Ascending aorta (tissue), 2 donors: ENCODE data around the gene KIF25. TPM values are rescaled to one million over a fixed set of nuclear protein-coding genes. Genes with fewer than 3 reads are reported as not detected.

ENCODE experiments used
- DNase-seq, 2 donors: peaks; one replicate each; pipeline ENCODE4 v3.0.0-alpha.2; 2019; ENCODE audit warnings: low spot score in 2 of 2
- H3K27ac ChIP-seq, 2 donors: fragments of 200-600 bp; sonication (generic); one replicate each; pipeline ENCODE4 v1.5.1; 2016 to 2017; ENCODE audit warnings: mild to moderate bottlenecking in 1 of 2
- H3K27me3 ChIP-seq: fragments of 200-600 bp; sonication (generic); one replicate; pipeline ENCODE4 v1.5.1; 2017
- H3K36me3 ChIP-seq, 2 donors: fragments of 200-600 bp; sonication (generic); one replicate each; pipeline ENCODE4 v1.5.1; 2016
- H3K4me1 ChIP-seq, 2 donors: fragments of 200-600 bp; sonication (generic); one replicate each; pipeline ENCODE4 v1.5.1; 2016 to 2017; ENCODE audit warnings: mild to moderate bottlenecking in 1 of 2
- H3K4me3 ChIP-seq, 2 donors: fragments of 200-600 bp; sonication (generic); one replicate each; pipeline ENCODE4 v1.5.1; 2016 to 2017; ENCODE audit warnings: mild to moderate bottlenecking in 1 of 2
- H3K9me3 ChIP-seq, 2 donors: fragments of 200-600 bp; sonication (generic); one replicate each; pipeline ENCODE4 v1.5.1; 2016
- intact Hi-C: fragments of 100-400 bp; cut with DNase I; formaldehyde crosslinking; loops from one replicate; pipeline ENCODE4 v1.15.1; 2023
- total RNA-seq: library from RNA; depleted of rRNA; stranded (reverse); fragments of >200 nt; gene quantifications from one replicate; pipeline ENCODE4 v1.1.0, GENCODE V29; 2016
- TF ChIP-seq, protein P1 (sequence below), 3 experiments: fragments of 200-600 bp in 2 of 3; fragments of 450-650 bp in 1 of 3; sonication (generic) in 2 of 3; IDR thresholded peaks; one replicate each; pipeline ENCODE4 v1.5.1; 2016 to 2019; ENCODE audit warnings: antibody characterized with exemption in 3 of 3, mild to moderate bottlenecking in 1 of 3, moderate library complexity in 1 of 3

Gene KIF25
- total RNA-seq, 1 donor from 2014 or later, result not detected

DNA sequence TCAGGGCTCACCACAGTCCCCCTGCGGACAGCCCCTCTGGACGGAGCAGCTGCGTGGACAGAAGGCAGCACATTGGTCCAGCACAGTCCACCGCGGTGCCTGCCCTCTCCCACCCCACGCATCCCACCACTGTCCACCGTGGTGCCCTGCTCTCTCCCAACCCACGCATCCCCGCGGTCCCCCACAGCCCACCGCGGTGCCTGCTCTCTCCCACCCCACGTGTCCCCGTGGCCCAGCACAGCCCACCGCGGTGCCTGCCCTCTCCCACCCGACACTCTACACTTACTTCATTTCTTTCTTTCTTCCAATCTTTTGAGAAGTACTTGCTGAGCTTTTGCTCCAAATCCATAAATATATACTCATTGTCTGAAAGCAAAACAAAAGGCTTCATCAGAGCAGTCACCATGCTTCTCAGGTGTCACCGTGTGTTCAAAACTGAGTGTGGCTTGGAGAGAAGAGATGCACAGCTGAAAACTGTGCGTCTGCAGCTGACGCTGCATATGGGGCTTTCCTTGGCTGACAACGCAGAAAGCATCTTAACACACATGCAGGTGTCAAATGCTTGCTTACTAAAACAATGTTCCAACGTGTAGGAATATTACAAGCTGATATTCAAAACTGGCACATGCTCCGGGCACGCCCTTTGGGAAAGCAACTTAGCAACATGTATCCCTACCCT lies 69.7 kb downstream of the KIF25 start:
- no peaks in the 10 kb centered on the region for H3K4me1 ChIP-seq
- H3K36me3 ChIP-seq, result no peaks in the 10 kb centered on the region
- H3K9me3 ChIP-seq, result no peaks in the 10 kb centered on the region
- no peak for DNase-seq
- H3K27ac ChIP-seq, result no peak overlapping the region
- TF ChIP-seq, protein P1, sequence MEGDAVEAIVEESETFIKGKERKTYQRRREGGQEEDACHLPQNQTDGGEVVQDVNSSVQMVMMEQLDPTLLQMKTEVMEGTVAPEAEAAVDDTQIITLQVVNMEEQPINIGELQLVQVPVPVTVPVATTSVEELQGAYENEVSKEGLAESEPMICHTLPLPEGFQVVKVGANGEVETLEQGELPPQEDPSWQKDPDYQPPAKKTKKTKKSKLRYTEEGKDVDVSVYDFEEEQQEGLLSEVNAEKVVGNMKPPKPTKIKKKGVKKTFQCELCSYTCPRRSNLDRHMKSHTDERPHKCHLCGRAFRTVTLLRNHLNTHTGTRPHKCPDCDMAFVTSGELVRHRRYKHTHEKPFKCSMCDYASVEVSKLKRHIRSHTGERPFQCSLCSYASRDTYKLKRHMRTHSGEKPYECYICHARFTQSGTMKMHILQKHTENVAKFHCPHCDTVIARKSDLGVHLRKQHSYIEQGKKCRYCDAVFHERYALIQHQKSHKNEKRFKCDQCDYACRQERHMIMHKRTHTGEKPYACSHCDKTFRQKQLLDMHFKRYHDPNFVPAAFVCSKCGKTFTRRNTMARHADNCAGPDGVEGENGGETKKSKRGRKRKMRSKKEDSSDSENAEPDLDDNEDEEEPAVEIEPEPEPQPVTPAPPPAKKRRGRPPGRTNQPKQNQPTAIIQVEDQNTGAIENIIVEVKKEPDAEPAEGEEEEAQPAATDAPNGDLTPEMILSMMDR (IDR thresholded peaks at IDR 0.05), result no peak
- no peaks in the 10 kb centered on the region for H3K27me3 ChIP-seq
- intact Hi-C loops, result no loop called here
- no peak overlapping the region for H3K4me3 ChIP-seq

DNA sequence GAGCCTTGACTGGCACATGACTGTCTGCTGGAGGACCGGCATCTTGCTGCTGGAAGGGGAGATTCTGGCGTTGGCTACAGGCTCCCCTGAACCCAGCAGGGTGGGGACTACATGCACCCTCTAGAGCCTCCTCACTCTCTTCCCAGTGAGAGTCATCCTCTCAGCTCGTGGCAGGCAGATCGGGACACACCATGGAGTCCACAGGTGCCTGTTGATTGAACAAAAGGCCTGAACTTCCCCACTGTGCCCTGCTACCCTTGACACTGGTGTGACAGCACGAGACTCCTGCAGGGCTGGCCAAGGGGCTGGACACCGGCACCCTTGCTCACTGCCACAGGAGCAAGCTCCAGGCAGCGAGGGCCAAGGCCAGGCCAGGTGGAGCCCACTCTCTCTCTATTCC lies 73.3 kb downstream of the KIF25 start:
- no peaks in the 10 kb centered on the region for H3K9me3 ChIP-seq
- H3K27me3 ChIP-seq, result no peaks in the 10 kb centered on the region
- H3K36me3 ChIP-seq, result no peaks in the 10 kb centered on the region
- no peak overlapping the region for H3K4me3 ChIP-seq
- intact Hi-C loops, result no loop called here
- H3K4me1 ChIP-seq, result no peaks in the 10 kb centered on the region
- TF ChIP-seq, protein P1 (IDR thresholded peaks at IDR 0.05), result no peak
- H3K27ac ChIP-seq, result no peak overlapping the region
- no peak for DNase-seq

DNA sequence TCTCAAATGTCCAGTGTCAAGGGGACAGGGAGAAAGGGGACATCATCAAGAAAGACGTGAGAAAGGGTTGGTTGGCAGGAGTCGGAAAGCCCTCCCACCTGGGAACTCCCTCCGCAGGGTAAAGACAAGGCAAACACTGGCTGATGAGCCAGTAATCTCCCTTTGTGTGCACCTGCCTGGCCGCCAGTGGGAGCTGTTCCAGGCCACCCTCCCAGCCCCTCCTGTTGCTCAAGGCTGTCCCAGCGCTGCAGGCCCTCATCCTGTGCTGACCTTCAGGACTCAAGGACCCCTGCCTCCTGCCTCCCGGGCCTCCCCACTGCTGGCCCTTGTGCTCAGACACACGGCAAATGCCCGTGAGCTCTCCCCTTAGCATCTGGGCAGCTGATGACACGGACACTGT lies 74.1 kb downstream of the KIF25 start:
- no peak for DNase-seq
- Histone ChIP-seq H3K27ac (no peak overlapping the region), H3K36me3 (no peaks in the 10 kb centered on the region), H3K4me1 (no peaks in the 10 kb centered on the region), H3K27me3 (no peaks in the 10 kb centered on the region), H3K9me3 (no peaks in the 10 kb centered on the region), H3K4me3 (no peak overlapping the region)
- TF ChIP-seq, protein P1 (IDR thresholded peaks at IDR 0.05), result no peak
- intact Hi-C loops, result no loop called here

DNA sequence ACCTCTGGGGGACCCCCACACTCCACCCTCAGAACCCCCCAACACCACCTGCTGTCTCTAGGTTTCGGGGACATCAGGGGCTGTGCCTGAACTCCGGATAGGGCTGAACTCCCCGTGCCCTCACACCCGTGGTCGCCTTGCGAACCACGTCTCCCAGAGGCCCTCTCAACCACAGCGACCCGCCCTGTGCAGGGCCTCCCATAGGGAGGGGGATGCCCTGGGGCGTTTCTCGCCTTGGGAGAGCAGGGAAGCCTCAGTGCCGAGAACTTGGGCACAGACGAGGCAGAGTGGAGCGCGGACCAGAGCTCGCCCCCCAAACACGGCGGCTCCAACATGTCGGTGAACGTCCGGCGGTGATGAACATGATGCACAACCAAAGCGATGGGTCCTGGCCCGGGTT lies 74.8 kb downstream of the KIF25 start:
- DNase-seq, result no peak

DNA sequence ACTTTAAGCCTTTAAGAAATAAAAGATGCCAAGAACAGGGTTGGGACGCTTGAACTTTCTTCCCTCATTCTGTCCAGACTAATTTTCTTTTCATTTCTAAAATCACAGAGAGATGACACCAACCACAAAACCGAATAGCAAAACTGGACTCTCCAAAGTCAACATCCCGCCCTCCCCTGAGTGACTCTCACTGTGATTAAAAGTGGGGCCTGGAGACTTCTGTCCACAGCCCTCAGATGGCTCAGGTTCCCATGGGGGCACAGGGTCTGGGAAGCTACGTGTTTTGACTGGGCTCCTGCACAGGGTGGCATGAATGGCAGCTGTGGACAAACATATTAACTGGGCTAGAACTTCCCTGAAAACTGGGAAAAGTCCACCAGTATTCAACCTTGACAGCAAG lies 75.3 kb downstream of the KIF25 start:
- Histone ChIP-seq H3K36me3 (no peaks in the 10 kb centered on the region), H3K27me3 (no peaks in the 10 kb centered on the region), H3K9me3 (no peaks in the 10 kb centered on the region), H3K4me1 (no peaks in the 10 kb centered on the region), H3K4me3 (no peak overlapping the region), H3K27ac (no peak overlapping the region)
- TF ChIP-seq, protein P1 (IDR thresholded peaks at IDR 0.05), result no peak
- DNase-seq, result no peak
- intact Hi-C loops, result no loop called here

More for the DNA sequence above, 74.8 kb downstream of the KIF25 start:
- no peaks in the 10 kb centered on the region for H3K9me3 ChIP-seq
- no peaks in the 10 kb centered on the region for H3K36me3 ChIP-seq
- intact Hi-C loops, result no loop called here
- no peak overlapping the region for H3K27ac ChIP-seq
- TF ChIP-seq, protein P1 (IDR thresholded peaks at IDR 0.05), result no peak
- no peaks in the 10 kb centered on the region for H3K4me1 ChIP-seq
- no peak overlapping the region for H3K4me3 ChIP-seq
- no peaks in the 10 kb centered on the region for H3K27me3 ChIP-seq
